Sigmoid colon (tissue), 3 donors: ENCODE results near the gene SLC25A25.

Experiments
- CTCF ChIP-seq, 4 experiments: fragments of 450-650 bp in 3 of 4; fragments of 200-600 bp in 1 of 4; IDR thresholded peaks; one replicate each; pipeline ENCODE4 v1.5.1; 2016 to 2019; ENCODE audit warnings: antibody characterized with exemption in 4 of 4, mild to moderate bottlenecking in 3 of 4, moderate library complexity in 2 of 4
- POLR2A ChIP-seq, 2 donors: fragments of 450-650 bp; IDR thresholded peaks; one replicate each; pipeline ENCODE4 v1.6.1; 2016; ENCODE audit warnings: antibody characterized with exemption in 2 of 2, mild to moderate bottlenecking in 2 of 2, moderate library complexity in 2 of 2

DNA sequence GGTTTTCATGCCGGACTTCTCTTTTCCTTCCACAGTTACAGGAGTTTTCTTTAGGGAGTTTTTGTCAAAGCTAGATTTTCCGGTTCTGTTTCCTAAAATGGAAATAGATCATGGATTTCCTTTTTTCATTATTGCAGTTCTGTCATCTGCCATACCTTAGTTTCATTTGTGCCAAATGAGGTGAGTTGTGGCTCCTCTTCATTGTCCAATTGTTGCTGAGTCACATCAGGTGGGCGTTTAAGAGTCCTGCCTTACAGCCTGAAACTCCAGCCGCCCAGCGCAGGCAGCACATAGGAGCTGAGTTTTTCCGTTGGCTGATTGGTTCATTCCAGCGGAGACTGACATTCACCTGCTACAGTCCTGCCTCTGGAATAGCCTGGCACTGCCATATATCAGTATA is 14.1 kb downstream of the SLC25A25 start:
- TF ChIP-seq CTCF (IDR thresholded peaks at IDR 0.05) (no peak), POLR2A (IDR thresholded peaks at IDR 0.05) (no peak)
